GM18870 (cell line): ENCODE results near the gene CTNND2.
"Not testable (repeated sequence)": the region's sequence is repeated elsewhere in the genome, so short reads cannot be mapped to it uniquely, and the experiment has no call there.

Experiments
- ATAC-seq: cut with Tn5 transposase; IDR thresholded peaks from one replicate; pipeline ENCODE4 v1.9.1; 2021; ENCODE audit warnings: moderate library complexity; ENCODE audit not compliant: unreplicated experiment

Gene CTNND2

DNA sequence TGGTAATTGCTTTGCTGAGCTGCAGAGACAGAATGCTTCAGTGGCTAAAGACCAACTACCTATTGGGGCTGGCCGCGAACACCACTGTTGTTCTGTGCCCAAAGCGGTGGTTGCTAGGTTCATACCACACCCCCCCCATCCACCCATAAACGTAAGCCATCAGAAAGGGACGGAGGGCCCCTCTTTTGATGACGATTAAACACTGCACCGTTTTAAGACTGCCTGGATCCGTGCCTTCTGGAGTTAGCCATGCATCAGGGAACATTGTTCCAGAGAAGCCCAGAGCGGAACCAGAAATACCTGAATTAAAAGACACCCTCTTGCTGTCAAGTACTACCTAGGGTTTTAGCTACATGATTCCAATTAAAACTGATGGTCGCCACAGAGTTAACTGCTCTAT is 774.1 kb downstream of the CTNND2 start:
- ATAC-seq = no peak

- no peak for ATAC-seq
Observed at GRCh38 chr5:11128021-11128420, 776.2 kb downstream of the CTNND2 start.

DNA sequence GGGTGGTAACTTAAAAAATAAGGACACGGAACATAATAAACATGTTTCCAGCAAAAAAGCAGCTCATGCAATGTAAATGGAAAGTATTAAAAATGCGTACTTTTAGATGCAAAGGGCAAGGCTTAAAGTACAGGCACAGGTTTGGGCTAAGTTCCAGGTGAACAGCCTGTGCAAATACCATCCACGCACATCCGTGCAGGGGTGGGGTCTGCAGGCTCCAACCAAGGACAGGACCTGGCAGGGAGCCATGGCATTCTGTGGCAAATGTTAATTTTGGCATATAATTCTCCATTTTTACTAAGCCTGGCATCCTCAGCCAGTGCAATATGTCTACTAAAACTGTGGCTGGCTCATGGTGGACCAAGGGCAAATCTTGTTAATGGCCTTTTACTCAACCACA is 777.4 kb downstream of the CTNND2 start:
- no peak for ATAC-seq

- no peak for ATAC-seq
Observed at GRCh38 chr5:11121885-11122284, 782.4 kb downstream of the CTNND2 start.

GRCh38 chr5:11110128-11110527 is 794.1 kb downstream of the CTNND2 start:
- ATAC-seq = no peak

DNA sequence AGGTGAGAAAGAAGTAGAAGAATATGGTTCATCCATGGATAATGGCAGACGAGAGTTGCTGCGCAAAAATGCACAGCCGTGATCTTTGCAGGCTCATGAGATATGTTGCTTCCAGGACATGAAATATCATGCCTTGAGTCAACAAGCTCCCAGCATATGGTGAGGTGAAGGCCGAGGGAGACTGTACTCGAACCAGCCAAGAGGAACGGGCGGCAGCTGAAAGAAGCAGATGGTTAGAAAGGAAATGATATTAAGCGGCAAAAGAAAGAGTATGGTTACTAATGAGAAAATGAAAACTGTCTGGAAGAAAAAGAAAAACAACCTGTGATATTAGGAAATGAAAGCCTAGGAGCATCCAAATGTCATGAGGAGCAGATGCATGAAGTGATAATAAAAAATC is 798.5 kb downstream of the CTNND2 start:
- ATAC-seq = no peak

DNA sequence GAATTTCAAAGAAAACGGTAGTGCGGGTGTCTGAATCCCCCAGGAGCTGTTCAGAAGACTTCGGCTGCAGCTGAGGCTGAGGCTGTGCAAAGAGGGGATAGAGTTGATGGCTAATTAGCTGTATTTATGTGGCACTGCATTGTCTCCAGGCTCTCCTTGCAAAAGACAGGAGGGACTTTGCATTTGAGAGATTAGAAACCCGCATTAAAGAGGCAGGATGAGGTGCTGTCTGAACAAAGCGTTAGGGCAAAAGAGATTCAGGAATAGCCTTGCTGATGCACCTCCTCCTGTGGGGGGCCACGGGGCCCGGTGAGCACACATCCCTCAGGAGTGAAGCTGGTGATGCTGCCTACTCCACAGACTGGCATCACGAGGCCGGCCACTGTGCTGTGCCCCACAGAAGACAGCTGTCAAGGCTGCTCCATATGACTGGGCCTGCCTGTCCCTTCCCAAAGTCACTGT is 799.6 kb downstream of the CTNND2 start:
- no peak for ATAC-seq

DNA sequence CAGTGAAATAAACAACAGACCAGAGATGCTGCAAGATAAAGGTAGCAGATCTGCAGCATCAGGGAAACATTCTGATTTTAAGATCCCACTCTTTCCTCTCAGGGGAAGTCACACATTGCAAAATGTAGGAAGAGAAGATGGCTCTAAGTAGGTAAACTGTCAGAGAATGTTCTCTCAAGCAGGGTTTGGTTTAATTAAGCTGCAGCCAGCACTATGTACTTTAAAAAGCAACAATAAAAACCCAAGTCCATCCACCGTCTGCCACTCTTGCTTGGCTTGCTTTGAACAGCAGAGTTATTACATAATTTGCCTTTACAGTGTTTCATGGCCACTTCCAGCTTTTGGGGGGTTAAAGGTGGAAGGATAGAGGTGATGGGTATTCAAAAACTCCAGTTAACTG is 800.0 kb downstream of the CTNND2 start:
- no peak for ATAC-seq

DNA sequence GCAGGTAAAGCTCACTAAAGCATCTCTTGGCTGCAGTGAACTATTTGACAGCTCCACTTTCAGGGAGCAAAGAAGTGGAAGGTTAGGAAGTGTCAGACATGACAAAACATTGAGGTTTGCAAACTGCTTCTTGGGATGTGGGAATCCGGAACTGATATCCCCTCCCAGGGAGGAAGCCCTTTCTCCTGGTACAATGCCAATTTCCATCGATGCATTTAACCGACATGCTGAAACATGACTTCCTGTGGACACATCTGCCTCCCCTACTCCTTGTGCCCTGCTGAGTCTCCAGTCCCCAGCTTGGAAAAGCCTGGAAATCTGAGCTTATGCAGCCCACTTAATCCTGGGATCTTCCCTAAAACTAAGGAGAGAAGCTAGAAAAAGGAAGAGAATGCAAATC is 820.1 kb downstream of the CTNND2 start:
- ATAC-seq = no peak

DNA sequence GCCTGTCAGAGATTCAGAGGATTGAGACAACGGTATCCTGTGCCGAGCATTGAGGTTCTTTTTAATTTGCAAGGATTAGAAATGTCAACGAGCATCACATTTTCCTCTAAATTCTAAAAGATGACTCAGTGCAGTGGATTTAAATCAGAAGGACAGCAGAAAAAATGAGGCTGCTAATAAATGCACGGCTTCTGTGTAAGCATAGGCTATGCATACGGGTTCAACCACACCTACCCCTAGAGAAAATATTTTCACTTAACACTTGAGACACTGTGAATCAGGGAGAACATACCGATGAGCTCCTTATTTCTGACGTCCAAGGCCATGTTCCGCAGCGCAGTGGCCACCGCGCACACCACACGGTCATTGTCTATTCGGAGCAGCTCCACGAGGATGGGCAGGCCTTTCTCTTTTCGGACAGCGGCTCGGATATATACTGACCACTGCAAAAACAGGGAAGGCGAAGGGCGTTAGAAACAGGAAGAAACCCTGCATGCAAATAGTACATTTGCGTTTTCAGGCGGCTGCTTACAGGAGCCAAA is 821.8 kb downstream of the CTNND2 start:
- ATAC-seq = no peak

DNA sequence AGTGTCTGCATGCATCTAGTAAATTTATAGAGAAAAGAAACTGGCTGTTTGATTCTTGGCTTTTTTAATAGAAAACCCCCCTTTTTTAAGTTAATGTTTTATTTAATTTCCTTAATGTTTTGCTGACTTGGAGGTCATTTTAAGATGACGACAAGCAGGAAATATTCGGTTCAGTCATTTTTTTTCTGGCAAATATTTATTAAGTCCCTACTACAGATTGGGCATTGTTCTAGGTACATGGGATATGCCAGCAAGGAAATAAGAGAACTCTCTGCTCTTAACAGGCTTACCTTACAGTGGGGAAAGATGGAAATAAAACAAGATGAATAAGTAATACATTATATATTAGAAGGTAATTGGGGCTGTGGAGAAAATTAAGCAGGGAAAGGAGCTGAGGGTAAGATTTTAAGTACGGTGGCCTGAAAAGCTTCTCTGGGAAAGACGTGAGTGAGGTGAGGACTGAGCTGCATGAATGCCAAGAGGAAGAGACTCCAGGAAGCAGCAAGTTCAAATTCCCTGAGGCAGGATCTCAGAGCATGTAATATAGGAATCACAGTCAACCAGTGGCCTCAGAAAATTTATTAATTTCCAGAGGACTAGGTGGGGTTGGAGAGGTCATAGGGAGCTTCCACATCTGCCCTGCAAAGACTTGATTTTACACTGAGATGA is 827.2 kb downstream of the CTNND2 start:
- no peak for ATAC-seq

GRCh38 chr5:11075035-11075805 is 829.0 kb downstream of the CTNND2 start:
- no peak for ATAC-seq

GRCh38 chr5:11072568-11072967 is 831.7 kb downstream of the CTNND2 start:
- ATAC-seq = no peak

- ATAC-seq = no peak
Observed at GRCh38 chr5:11072076-11072475, 832.2 kb downstream of the CTNND2 start.

GRCh38 chr5:11069041-11069440 is 835.2 kb downstream of the CTNND2 start:
- ATAC-seq = no peak

DNA sequence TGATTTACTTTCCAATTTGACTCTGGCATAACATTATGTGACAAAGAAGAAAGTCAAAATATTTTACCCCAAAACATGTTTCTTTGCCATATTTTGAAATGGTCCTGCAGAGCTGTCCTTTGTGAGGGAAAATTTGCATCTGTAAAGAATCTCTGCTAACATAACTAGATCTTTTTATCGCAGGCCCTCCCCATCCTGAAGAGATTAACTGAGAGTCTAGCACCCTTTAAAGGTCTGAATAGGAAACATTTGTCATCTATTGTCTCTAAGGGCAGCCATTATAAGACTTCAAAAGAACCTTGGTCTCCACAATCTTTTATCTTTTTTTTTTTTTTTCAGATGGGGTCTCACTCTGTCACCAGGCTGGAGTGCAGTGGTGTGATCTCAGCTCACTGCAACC is 838.5 kb downstream of the CTNND2 start:
- ATAC-seq = not testable (repeated sequence)

DNA sequence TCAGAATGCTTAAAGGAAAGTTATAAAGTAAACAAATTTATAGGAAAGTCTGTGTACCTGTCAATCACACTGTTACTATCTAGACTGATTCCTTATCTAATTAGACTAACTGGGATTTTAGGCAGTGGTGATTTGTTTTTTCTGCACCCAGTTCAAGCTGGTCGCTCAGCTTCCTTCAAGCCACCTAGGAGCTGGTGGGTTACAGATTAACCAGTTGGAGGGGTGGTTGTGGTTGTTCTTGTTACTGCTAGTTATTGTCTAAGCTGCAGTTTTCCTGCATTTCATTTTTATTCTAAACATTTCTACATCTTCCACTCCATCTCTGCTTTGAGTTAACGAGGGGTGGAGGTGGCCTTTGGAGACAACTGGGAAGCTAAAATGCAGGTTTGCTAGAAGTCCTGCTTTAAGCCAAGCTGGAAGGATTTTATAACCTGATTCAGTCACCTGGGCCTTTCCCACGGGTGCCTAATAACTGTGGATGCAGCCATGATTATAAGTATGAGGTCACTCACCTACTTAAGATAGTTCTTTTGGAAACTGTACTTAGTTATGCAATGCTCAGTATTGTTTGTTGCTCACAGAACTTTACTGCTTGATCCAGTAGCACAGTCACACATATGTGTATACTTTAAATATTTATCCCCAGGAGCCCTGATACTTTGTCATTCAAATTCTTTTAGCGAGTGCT is 839.3 kb downstream of the CTNND2 start:
- ATAC-seq = no peak

DNA sequence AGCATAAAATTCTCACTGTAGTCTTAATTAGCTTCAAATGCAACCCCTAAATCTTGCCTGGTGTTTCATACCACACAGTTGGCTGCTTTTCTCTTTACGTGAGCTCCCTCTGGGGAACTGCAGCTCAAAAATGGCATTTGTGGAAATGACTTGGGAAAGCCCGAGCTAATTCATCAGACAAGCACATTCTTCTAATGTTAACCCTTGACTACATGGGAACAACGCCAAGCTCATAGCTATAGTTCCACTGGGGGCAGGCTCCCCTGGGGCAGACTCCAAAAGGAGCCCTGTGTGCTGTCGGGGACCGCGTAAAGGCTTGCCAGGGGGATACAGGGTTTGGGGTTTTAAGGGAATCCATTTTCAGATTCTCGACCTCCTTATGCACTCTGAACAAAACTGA is 841.8 kb downstream of the CTNND2 start:
- no peak for ATAC-seq

DNA sequence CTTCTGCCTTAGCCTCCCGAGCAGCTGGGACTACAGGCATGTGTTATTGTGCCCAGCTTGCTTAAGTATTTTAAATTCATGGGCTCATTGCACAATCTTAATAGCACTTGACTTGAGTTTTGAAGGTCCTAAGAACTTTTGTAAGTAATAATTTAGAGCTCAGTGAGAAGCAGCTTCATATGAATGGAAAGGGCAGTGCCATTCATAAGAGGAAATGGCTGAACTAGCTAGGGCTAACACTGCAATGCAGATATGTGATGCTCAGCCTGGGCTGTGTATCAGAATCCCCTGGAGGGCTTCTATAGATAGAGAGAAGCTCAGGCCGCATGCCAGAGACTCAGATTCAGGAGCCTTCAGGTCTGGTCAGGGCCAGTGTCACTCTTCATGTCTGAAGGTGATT is 847.7 kb downstream of the CTNND2 start:
- ATAC-seq = no peak

DNA sequence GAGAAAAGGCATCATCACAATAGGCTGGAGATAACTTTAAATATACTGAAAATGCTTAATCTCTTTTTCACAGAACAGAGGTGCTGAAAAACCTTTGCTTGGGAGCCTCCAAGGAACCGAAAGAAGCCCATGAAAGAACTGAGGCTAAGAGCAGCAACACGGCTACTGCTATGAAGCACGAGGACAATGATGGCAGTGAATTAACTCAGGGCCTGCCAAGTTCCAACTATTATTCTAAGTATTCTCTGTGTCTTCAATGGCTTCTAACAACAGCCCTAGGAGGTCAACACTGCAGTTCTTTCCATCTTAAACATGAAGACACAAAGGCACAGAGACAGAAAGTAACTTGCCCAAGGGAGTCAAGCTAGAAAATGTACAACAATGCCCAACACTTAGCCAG is 850.2 kb downstream of the CTNND2 start:
- no peak for ATAC-seq

GRCh38 chr5:11052871-11053270 is 851.4 kb downstream of the CTNND2 start:
- ATAC-seq = no peak
